ENCODE measurements around the gene CMIP. TPM values are rescaled to one million over a fixed set of nuclear protein-coding genes. Genes with fewer than 3 reads are reported as not detected.

Gene CMIP
- polyA plus RNA-seq, 1 experiment = 2.7 TPM

- H3K27ac ChIP-seq (ENCODE audit: low read depth, low read length) = no peak overlapping the region
- ChIA-PET POLR2A (no interaction called here), CTCF (no interaction called here)
- no peaks in the 10 kb centered on the region for H3K27me3 ChIP-seq (ENCODE audit: control insufficient read depth, insufficient read depth, low read length)
- no peak for DNase-seq (ENCODE audit: low read depth, low spot score)
- TF ChIP-seq, protein P1, sequence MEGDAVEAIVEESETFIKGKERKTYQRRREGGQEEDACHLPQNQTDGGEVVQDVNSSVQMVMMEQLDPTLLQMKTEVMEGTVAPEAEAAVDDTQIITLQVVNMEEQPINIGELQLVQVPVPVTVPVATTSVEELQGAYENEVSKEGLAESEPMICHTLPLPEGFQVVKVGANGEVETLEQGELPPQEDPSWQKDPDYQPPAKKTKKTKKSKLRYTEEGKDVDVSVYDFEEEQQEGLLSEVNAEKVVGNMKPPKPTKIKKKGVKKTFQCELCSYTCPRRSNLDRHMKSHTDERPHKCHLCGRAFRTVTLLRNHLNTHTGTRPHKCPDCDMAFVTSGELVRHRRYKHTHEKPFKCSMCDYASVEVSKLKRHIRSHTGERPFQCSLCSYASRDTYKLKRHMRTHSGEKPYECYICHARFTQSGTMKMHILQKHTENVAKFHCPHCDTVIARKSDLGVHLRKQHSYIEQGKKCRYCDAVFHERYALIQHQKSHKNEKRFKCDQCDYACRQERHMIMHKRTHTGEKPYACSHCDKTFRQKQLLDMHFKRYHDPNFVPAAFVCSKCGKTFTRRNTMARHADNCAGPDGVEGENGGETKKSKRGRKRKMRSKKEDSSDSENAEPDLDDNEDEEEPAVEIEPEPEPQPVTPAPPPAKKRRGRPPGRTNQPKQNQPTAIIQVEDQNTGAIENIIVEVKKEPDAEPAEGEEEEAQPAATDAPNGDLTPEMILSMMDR (IDR thresholded peaks at IDR 0.05; ENCODE audit: low read depth, low read length) = no peak
- no peak overlapping the region for H3K4me3 ChIP-seq (ENCODE audit: low read depth, low read length)
- peaks cover 4% of the 10 kb centered on the region for H3K9me3 ChIP-seq (ENCODE audit: control insufficient read depth, insufficient read depth, low read length)
Observed at GRCh38 chr16:81509404-81509803, 64.8 kb downstream of the CMIP start.

- H3K27me3 ChIP-seq (ENCODE audit: control insufficient read depth, insufficient read depth, low read length) = no peaks in the 10 kb centered on the region
- CTCF ChIA-PET = no interaction called here
- no peak for DNase-seq (ENCODE audit: low read depth, low spot score)
- TF ChIP-seq, protein P1 (IDR thresholded peaks at IDR 0.05; ENCODE audit: low read depth, low read length) = no peak
- POLR2A ChIA-PET = no interaction called here
- no peak overlapping the region for H3K27ac ChIP-seq (ENCODE audit: low read depth, low read length)
- peaks cover 4% of the 10 kb centered on the region for H3K9me3 ChIP-seq (ENCODE audit: control insufficient read depth, insufficient read depth, low read length)
- no peak overlapping the region for H3K4me3 ChIP-seq (ENCODE audit: low read depth, low read length)
Observed at GRCh38 chr16:81510016-81510415, 65.4 kb downstream of the CMIP start.

GRCh38 chr16:81511371-81511770, 66.8 kb downstream of the CMIP start:
- ChIA-PET POLR2A (no interaction called here), CTCF (no interaction called here)
- Histone ChIP-seq H3K9me3 (ENCODE audit: control insufficient read depth, insufficient read depth, low read length) (peaks cover 8% of the 10 kb centered on the region), H3K4me3 (ENCODE audit: low read depth, low read length) (no peak overlapping the region), H3K27me3 (ENCODE audit: control insufficient read depth, insufficient read depth, low read length) (no peaks in the 10 kb centered on the region), H3K27ac (ENCODE audit: low read depth, low read length) (peak overlapping the region; percentile 75)
- peak; percentile 38 for DNase-seq (ENCODE audit: low read depth, low spot score)
- TF ChIP-seq, protein P1 (IDR thresholded peaks at IDR 0.05; ENCODE audit: low read depth, low read length) = no peak

DNA sequence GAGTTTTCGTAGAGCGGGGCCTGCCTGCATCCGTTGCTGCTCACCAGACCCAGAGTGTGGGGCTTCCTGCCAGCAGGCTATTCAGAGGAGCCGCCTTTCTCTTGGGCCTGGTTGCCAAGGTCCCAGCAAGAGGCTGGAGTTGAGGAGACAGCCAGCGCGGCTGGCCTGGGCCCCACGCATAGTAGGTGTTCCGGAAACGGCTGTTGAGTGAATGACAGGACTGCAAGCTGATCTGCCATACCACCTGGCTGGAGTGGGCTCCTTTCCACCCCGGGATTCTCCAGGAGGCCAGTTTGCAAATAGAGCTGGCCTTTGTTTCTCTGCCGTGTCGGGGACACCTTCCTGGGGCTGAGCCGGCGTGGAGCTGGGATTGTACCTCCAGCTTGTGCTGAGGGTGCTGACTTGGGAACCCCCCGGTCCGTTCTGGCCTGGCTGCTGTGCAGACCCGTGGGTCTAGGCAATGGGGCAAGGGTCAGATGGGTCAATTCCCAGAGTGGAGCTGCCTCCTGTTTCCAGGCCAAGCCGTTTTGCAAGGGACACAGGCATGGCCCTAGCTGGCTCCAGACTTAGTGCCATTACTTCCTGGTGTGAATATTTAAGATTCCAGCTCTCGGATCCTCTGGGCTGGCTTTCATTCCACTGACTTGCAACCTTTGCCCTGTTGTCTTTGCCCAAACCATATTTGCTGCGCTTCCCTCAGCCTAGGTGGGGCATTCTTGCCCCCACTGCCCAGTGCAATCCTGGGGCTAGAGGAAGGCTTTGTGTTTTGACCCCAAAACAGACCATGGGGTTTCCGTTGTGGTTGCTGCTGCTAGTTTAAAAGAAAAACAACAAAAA, 68.8 kb downstream of the CMIP start:
- Histone ChIP-seq H3K9me3 (ENCODE audit: control insufficient read depth, insufficient read depth, low read length) (peaks cover 10% of the 10 kb centered on the region), H3K27me3 (ENCODE audit: control insufficient read depth, insufficient read depth, low read length) (no peaks in the 10 kb centered on the region), H3K4me3 (ENCODE audit: low read depth, low read length) (no peak overlapping the region), H3K27ac (ENCODE audit: low read depth, low read length) (peak overlapping the region; percentile 31)
- ChIA-PET POLR2A (interaction anchor here (0.8 kb wide), 1 partner anchor 198 kb away, joined by 3 read pairs; no protein-coding TSS in a partner anchor), CTCF (interaction anchor here (0.6 kb wide), 1 partner anchor 110 kb away, joined by 4 read pairs; no protein-coding TSS in a partner anchor)
- TF ChIP-seq, protein P1 (IDR thresholded peaks at IDR 0.05; ENCODE audit: low read depth, low read length) = no peak
- no peak for DNase-seq (ENCODE audit: low read depth, low spot score)

- peaks cover 10% of the 10 kb centered on the region for H3K9me3 ChIP-seq (ENCODE audit: control insufficient read depth, insufficient read depth, low read length)
- CTCF ChIA-PET = no interaction called here
- no peak for DNase-seq (ENCODE audit: low read depth, low spot score)
- no peak overlapping the region for H3K4me3 ChIP-seq (ENCODE audit: low read depth, low read length)
- TF ChIP-seq, protein P1 (IDR thresholded peaks at IDR 0.05; ENCODE audit: low read depth, low read length) = no peak
- no peaks in the 10 kb centered on the region for H3K27me3 ChIP-seq (ENCODE audit: control insufficient read depth, insufficient read depth, low read length)
- H3K27ac ChIP-seq (ENCODE audit: low read depth, low read length) = no peak overlapping the region
- POLR2A ChIA-PET = no interaction called here
Observed at GRCh38 chr16:81514041-81514559, 69.5 kb downstream of the CMIP start.
